H1 (cell line): Measurements from ENCODE around the gene CSAD. TPM values are rescaled to one million over a fixed set of nuclear protein-coding genes. Genes with fewer than 3 reads are reported as not detected.

ENCODE experiments used
- CTCF ChIA-PET: fragments of 300-600 bp; sonication (Branson Sonifier 250); formaldehyde crosslinking; loops from one replicate; lab custom pipeline; 2021; ENCODE audit not compliant: partially characterized antibody; lab: Charles Lee
- POLR2A ChIA-PET: fragments of 300-600 bp; sonication (Branson Sonifier 250); formaldehyde crosslinking; loops from one replicate; lab custom pipeline; 2021; ENCODE audit warnings: inconsistent platforms; ENCODE audit not compliant: partially characterized antibody; lab: Charles Lee
- DNase-seq, 2 experiments: peaks; one replicate each; pipeline versions ENCODE4 v3.0.0 to v3.0.0-alpha.2; 2010 to 2022; ENCODE audit warnings: low spot score in 2 of 2, low read depth in 1 of 2, mixed read lengths in 1 of 2
- FAIRE-seq: peaks from 2 replicates; lab custom pipeline; 2011; peaks lifted over from hg19 to GRCh38; lab: Jason Lieb, UNC
- H2AFZ ChIP-seq: 2 replicates; pipeline ENCODE4 v1.8.1; 2012; ENCODE audit warnings: low read length, inconsistent platforms
- H2AK5ac ChIP-seq: 2 replicates; pipeline ENCODE4 v1.6.1; 2013; ENCODE audit warnings: low read depth, low read length
- H2BK120ac ChIP-seq: replicated peaks from 2 replicates; pipeline ENCODE3; 2013; ENCODE audit warnings: low read depth, low read length, inconsistent platforms
- H2BK12ac ChIP-seq: 2 replicates; pipeline ENCODE4 v1.6.1; 2013; ENCODE audit warnings: low read depth, low read length
- H2BK15ac ChIP-seq: 2 replicates; pipeline ENCODE4 v1.6.1; 2013; ENCODE audit warnings: low read length
- H2BK20ac ChIP-seq: 2 replicates; pipeline ENCODE4 v1.6.1; 2013; ENCODE audit warnings: low read length
- H2BK5ac ChIP-seq: 2 replicates; pipeline ENCODE4 v1.6.1; 2013; ENCODE audit warnings: low read depth, low read length
- H3K14ac ChIP-seq: 2 replicates; pipeline ENCODE4 v1.6.1; 2013; ENCODE audit warnings: inconsistent platforms; ENCODE audit not compliant: insufficient read length
- H3K18ac ChIP-seq: 2 replicates; pipeline ENCODE4 v1.6.1; 2013; ENCODE audit warnings: low read length; ENCODE audit errors: extremely low read depth
- H3K23ac ChIP-seq: 2 replicates; pipeline ENCODE4 v1.6.1; 2013; ENCODE audit warnings: inconsistent platforms; ENCODE audit not compliant: insufficient read length
- H3K23me2 ChIP-seq: 2 replicates; pipeline ENCODE4 v1.6.1; 2013; ENCODE audit warnings: low read depth, low read length
- H3K27ac ChIP-seq: 2 replicates; pipeline ENCODE4 v1.6.1; 2011; ENCODE audit warnings: low read depth, low read length, inconsistent platforms
- H3K27me3 ChIP-seq, 4 experiments: replicated peaks in 1 of 4; 1 replicate in 1 of 4; 2 replicates in 3 of 4; pipeline versions ENCODE4 v1.6.1 to v1.8.1; 2011 to 2013; ENCODE audit warnings: low read length in 3 of 4, mild to moderate bottlenecking in 3 of 4, inconsistent platforms in 2 of 4, mixed read lengths in 2 of 4, moderate library complexity in 1 of 4; ENCODE audit not compliant: control insufficient read depth in 3 of 4, insufficient read depth in 3 of 4; ENCODE audit errors: extremely low read depth in 1 of 4
- H3K36me3 ChIP-seq, 4 experiments: 2 replicates each; pipeline versions ENCODE4 v1.6.1 to v1.8.1; 2011 to 2013; ENCODE audit warnings: mild to moderate bottlenecking in 4 of 4, low read length in 3 of 4, moderate library complexity in 2 of 4, control low read depth in 1 of 4, inconsistent platforms in 1 of 4; ENCODE audit not compliant: insufficient read depth in 4 of 4, control insufficient read depth in 2 of 4
- H3K4ac ChIP-seq: replicated peaks from 2 replicates; pipeline ENCODE3; 2013; ENCODE audit warnings: low read length, low read depth, mixed read lengths, inconsistent platforms; ENCODE audit not compliant: insufficient read length
- H3K4me1 ChIP-seq, 4 experiments: replicated peaks in 1 of 4; 1 replicate in 1 of 4; 2 replicates in 3 of 4; pipeline versions ENCODE4 v1.6.1 to v1.8.1; 2011 to 2013; ENCODE audit warnings: low read length in 3 of 4, inconsistent platforms in 2 of 4, mixed read lengths in 1 of 4; ENCODE audit not compliant: insufficient read depth in 4 of 4, control insufficient read depth in 3 of 4
- H3K4me2 ChIP-seq, 2 experiments: 2 replicates each; pipeline versions ENCODE4 v1.6.1 to v1.8.1; 2011 to 2013; ENCODE audit warnings: low read depth in 2 of 2, low read length in 2 of 2, control low read depth in 1 of 2, inconsistent platforms in 1 of 2, mild to moderate bottlenecking in 1 of 2; ENCODE audit not compliant: insufficient read depth in 1 of 2
- H3K4me3 ChIP-seq, 4 experiments: fragments of 200-600, 300-600 bp in 1 of 4; sonication (generic), shearing (Covaris generic), sonication (Bioruptor Twin) in 1 of 4; 2 replicates each; pipeline versions ENCODE4 v1.5.1 to v1.8.1; 2011 to 2016; ENCODE audit warnings: low read length in 4 of 4, low read depth in 3 of 4, control low read depth in 2 of 4, inconsistent platforms in 2 of 4, mild to moderate bottlenecking in 2 of 4, mixed read lengths in 1 of 4, moderate library complexity in 1 of 4; ENCODE audit not compliant: insufficient read depth in 2 of 4; ENCODE audit errors: extremely low read depth in 1 of 4
- H3K56ac ChIP-seq: replicated peaks from 2 replicates; pipeline ENCODE3; 2013; ENCODE audit warnings: low read depth, mild to moderate bottlenecking, mixed read lengths, low read length, inconsistent platforms; ENCODE audit not compliant: insufficient read length
- H3K79me1 ChIP-seq: 2 replicates; pipeline ENCODE4 v1.6.1; 2013; ENCODE audit warnings: low read depth, low read length, control low read depth
- H3K79me2 ChIP-seq, 2 experiments: 2 replicates each; pipeline versions ENCODE4 v1.6.1 to v1.8.1; 2012 to 2013; ENCODE audit warnings: low read length in 2 of 2, mild to moderate bottlenecking in 2 of 2, inconsistent platforms in 1 of 2; ENCODE audit not compliant: insufficient read depth in 2 of 2, control insufficient read depth in 1 of 2
- H3K9ac ChIP-seq, 4 experiments: replicated peaks in 1 of 4; 1 replicate in 1 of 4; 2 replicates in 3 of 4; pipeline versions ENCODE4 v1.6.1 to v1.8.1; 2011 to 2013; ENCODE audit warnings: low read depth in 3 of 4, low read length in 3 of 4, control low read depth in 2 of 4, mild to moderate bottlenecking in 2 of 4, moderate library complexity in 2 of 4, inconsistent platforms in 1 of 4; ENCODE audit errors: extremely low read depth in 1 of 4
- H3K9me3 ChIP-seq, 2 experiments: 2 replicates each; pipeline versions ENCODE4 v1.6.1 to v1.8.1; 2012 to 2013; ENCODE audit warnings: mild to moderate bottlenecking in 2 of 2, moderate library complexity in 2 of 2, control low read depth in 1 of 2, inconsistent platforms in 1 of 2, low read depth in 1 of 2, low read length in 1 of 2, mixed read lengths in 1 of 2; ENCODE audit not compliant: insufficient read depth in 2 of 2
- H4K20me1 ChIP-seq, 2 experiments: replicated peaks in 1 of 2; 2 replicates each; pipeline versions ENCODE3 to v1.8.1; 2011 to 2013; ENCODE audit warnings: inconsistent platforms in 2 of 2, low read length in 2 of 2, mild to moderate bottlenecking in 1 of 2; ENCODE audit not compliant: insufficient read depth in 2 of 2, control insufficient read depth in 1 of 2
- H4K5ac ChIP-seq: 2 replicates; pipeline ENCODE4 v1.6.1; 2013; ENCODE audit warnings: low read length, low read depth, mixed read lengths, inconsistent platforms; ENCODE audit not compliant: insufficient read length
- H4K8ac ChIP-seq: 2 replicates; pipeline ENCODE4 v1.8.0; 2013; ENCODE audit warnings: mild to moderate bottlenecking, moderate library complexity, low read length, inconsistent platforms; ENCODE audit not compliant: insufficient read depth; ENCODE audit errors: extremely low read depth
- H4K91ac ChIP-seq: replicated peaks from 2 replicates; pipeline ENCODE3; 2013; ENCODE audit warnings: low read length, mixed read lengths, inconsistent platforms; ENCODE audit not compliant: insufficient read length
- CHD1 ChIP-seq: IDR thresholded peaks from 2 replicates; pipeline ENCODE4 v1.6.1; 2012; ENCODE audit warnings: low read depth, low read length, improper control_type of control experiment
- CHD2 ChIP-seq: IDR thresholded peaks from 2 replicates; pipeline ENCODE4 v1.6.1; 2012; ENCODE audit warnings: low read length, improper control_type of control experiment
- CREB1 ChIP-seq: IDR thresholded peaks from 2 replicates; pipeline ENCODE4 v1.6.1; 2012; ENCODE audit warnings: inconsistent platforms
- EZH2 ChIP-seq: fragments of 200-600 bp; sonication (generic); IDR thresholded peaks from 2 replicates; pipeline ENCODE4 v1.7.1; 2012; ENCODE audit warnings: low read depth, mild to moderate bottlenecking, moderate library complexity, low read length, inconsistent platforms; ENCODE audit not compliant: severe bottlenecking
- GTF2F1 ChIP-seq: IDR thresholded peaks from 2 replicates; pipeline ENCODE4 v1.6.1; 2012; ENCODE audit warnings: low read depth, low read length, improper control_type of control experiment, borderline replicate concordance
- JUN ChIP-seq: IDR thresholded peaks from 2 replicates; pipeline ENCODE4 v1.6.1; 2011; ENCODE audit warnings: low read depth, mild to moderate bottlenecking, improper control_type of control experiment, low read length
- RBBP5 ChIP-seq: IDR thresholded peaks from 2 replicates; pipeline ENCODE4 v1.7.1; 2012; ENCODE audit warnings: low read depth, mild to moderate bottlenecking, inconsistent platforms, low read length, moderate library complexity, borderline replicate concordance
- TBP ChIP-seq: IDR thresholded peaks from 2 replicates; pipeline ENCODE4 v1.6.1; 2011; ENCODE audit warnings: low read depth, low read length, improper control_type of control experiment
- TCF12 ChIP-seq: IDR thresholded peaks from 2 replicates; pipeline ENCODE4 v1.6.1; 2011; ENCODE audit warnings: low read depth, mild to moderate bottlenecking, low read length
- YY1 ChIP-seq: IDR thresholded peaks from 2 replicates; pipeline ENCODE4 v1.6.1; 2011; ENCODE audit warnings: low read depth, mild to moderate bottlenecking, low read length
- whole genome bisulfite sequencing, 2 experiments: shearing (Covaris generic) in 1 of 2; methylation state at CpG; one replicate each; pipeline versions ENCODE4 v1.1.6 to v1.1.7; 2013 to 2015; ENCODE audit warnings: low lambda C conversion rate in 2 of 2, mixed read lengths in 2 of 2, inconsistent platforms in 1 of 2, low coverage in 1 of 2, missing lambda C conversion rate in 1 of 2; ENCODE audit not compliant: insufficient replicate concordance in 2 of 2, insufficient coverage in 1 of 2, insufficient read length in 1 of 2; ENCODE audit errors: extremely low coverage in 1 of 2, missing lambda C conversion rate in 1 of 2; 5-methylcytosine and 5-hydroxymethylcytosine counted together
- polyA plus RNA-seq, 7 experiments: library from polyadenylated mRNA; depleted of rRNA in 3 of 7; stranded (reverse) in 5 of 7; unstranded in 2 of 7; fragments of >200 nt in 5 of 7; fragments of 200-250 nt in 2 of 7; gene quantifications; 1 replicate in 5 of 7; 2 replicates in 1 of 7; 4 replicates in 1 of 7; pipeline versions ENCODE4 v1.2.1 to v1.2.3, GENCODE V29; 2011 to 2013; ENCODE audit warnings: missing spikeins in 2 of 7, mixed read lengths in 2 of 7
- total RNA-seq: library from RNA; stranded (reverse); fragmentation: NEBNext Ultra II Directional; extraction: Animal tissue kit (Norgen Biotek cat#: 25700); gene quantifications from 2 replicates; pipeline ENCODE4 v1.2.1, GENCODE V29; 2021
- TF ChIP-seq, protein P1 (sequence below): IDR thresholded peaks from 2 replicates; pipeline ENCODE4 v1.6.1; 2011; ENCODE audit warnings: low read depth, mild to moderate bottlenecking, low read length; ENCODE audit not compliant: insufficient read depth
- TF ChIP-seq, protein P2 (sequence below): IDR thresholded peaks from 2 replicates; pipeline ENCODE4 v1.6.1; 2012; ENCODE audit warnings: inconsistent platforms

The CSAD gene
- total and polyA plus RNA-seq, 2 of the 8 experiments (the other 6 are each of a cell fraction or from before 2014, with no cell fraction given): 8.8 to 11.3 TPM

DNA sequence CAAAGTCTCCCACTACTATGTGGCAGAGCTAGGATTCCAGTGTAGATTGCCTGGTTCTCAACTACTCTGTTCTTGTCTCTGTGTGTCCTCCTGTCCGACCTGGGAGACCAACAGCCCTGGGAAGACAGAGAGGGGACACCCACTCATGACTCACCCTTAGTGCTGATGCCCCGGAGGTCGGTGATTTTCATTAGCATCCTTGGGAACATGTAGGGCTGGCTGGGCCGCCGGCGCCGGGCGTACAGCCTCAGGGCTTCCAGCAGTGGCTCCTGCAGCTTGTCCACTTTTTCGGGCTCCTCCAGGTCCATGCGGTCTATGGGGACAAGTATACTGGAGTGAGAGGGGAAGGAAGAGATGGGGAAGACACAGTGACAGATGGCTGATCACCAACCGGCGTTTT, 32.2 kb upstream of the CSAD start:
- Histone ChIP-seq H2AFZ (no peak overlapping the region), H3K79me2 (peaks cover 12 to 20% of the 10 kb centered on the region in 2 experiments), H3K27me3 (no peaks in the 10 kb centered on the region), H3K14ac (no peak overlapping the region), H3K36me3 (peaks cover 20 to 45% (median 31%) of the 10 kb centered on the region in 4 experiments), H3K4ac (no peak overlapping the region), H4K8ac (no peak overlapping the region), H3K23ac (no peak overlapping the region), H4K91ac (no peak overlapping the region), H3K18ac (no peak overlapping the region), H2BK5ac (no peak overlapping the region), H2BK15ac (no peak overlapping the region), H3K23me2 (peaks cover 10% of the 10 kb centered on the region), H2BK20ac (no peak overlapping the region), H3K4me1 (peaks cover 21 to 41% (median 31%) of the 10 kb centered on the region in 4 experiments), H3K4me3 (no peak overlapping the region), H3K79me1 (peaks cover 11% of the 10 kb centered on the region), H2AK5ac (no peak overlapping the region), H4K20me1 (peaks cover 2 to 4% of the 10 kb centered on the region in 2 experiments), H3K4me2 (no peak overlapping the region), H2BK12ac (no peak overlapping the region; the same call in 1 of the 2 replicates), H4K5ac (no peak overlapping the region), H3K27ac (no peak overlapping the region), H3K56ac (no peak overlapping the region), H3K9me3 (no peaks in the 10 kb centered on the region), H2BK120ac (no peak overlapping the region), H3K9ac (no peak overlapping the region)
- FAIRE-seq (no peak), DNase-seq (no peak)
- CTCF ChIA-PET: interaction anchor here (0.7 to 22.3 kb wide), 21 partner anchors 7 to 514 kb away, joined by 3 to 654 read pairs (median 18); partner anchors contain the start of genes AAAS, CALCOCO1, CSAD and ESPL1
- 69% methylated on average over 12 of the region's 12 CpGs; no CpG with 5 or more reads in 1 of the 2 experiments for WGBS, 2 experiments
- TF ChIP-seq TCF12: no peak
- TF ChIP-seq CHD1: no peak
- TF ChIP-seq, protein P1, sequence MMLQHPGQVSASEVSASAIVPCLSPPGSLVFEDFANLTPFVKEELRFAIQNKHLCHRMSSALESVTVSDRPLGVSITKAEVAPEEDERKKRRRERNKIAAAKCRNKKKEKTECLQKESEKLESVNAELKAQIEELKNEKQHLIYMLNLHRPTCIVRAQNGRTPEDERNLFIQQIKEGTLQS: no peak
- no peak for TF ChIP-seq CREB1
- no peak for TF ChIP-seq YY1
- TF ChIP-seq GTF2F1: no peak
- no peak for TF ChIP-seq JUN
- TF ChIP-seq RBBP5: no peak
- TF ChIP-seq, protein P2, sequence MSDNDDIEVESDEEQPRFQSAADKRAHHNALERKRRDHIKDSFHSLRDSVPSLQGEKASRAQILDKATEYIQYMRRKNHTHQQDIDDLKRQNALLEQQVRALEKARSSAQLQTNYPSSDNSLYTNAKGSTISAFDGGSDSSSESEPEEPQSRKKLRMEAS: no peak
- TF ChIP-seq CHD2: no peak
- TF ChIP-seq EZH2: no peak
- TF ChIP-seq TBP: no peak
- TF ChIP-seq, all 59 proteins: peak for 0
- POLR2A ChIA-PET: interaction anchor here (1.0 to 13.6 kb wide), 13 partner anchors 16 to 244 kb away, joined by 3 to 151 read pairs (median 5); partner anchors contain the start of genes ESPL1, PFDN5 and RARG
